ENCODE data around the gene PTPRS.

DNA sequence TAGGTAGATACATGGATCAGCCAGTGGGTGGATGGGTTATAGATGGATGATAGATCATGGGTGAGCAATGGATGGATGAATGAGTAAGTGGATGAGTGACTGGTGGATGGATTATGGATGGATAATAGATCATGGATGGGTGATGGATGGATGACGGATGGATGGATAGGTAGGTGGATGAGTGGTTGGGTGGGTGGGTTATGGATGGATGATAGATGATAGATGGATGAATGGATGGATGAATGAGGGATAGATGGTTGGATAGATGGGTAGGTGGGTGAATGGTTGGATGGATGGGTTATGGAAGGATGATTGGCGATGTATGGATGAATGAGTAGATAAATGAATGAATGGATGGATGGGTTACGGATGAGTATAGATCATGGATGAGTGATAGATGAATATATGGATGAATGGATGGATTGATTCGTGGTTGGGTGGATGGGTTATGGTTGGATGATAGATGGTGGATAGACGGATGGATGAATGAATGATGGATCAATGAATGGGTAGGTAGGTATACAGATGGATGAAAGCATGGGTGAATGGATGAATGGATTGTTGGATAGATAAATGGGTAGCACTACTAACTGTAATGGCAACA lies 27.0 kb upstream of the PTPRS start:
- TF ChIP-seq, protein P1, sequence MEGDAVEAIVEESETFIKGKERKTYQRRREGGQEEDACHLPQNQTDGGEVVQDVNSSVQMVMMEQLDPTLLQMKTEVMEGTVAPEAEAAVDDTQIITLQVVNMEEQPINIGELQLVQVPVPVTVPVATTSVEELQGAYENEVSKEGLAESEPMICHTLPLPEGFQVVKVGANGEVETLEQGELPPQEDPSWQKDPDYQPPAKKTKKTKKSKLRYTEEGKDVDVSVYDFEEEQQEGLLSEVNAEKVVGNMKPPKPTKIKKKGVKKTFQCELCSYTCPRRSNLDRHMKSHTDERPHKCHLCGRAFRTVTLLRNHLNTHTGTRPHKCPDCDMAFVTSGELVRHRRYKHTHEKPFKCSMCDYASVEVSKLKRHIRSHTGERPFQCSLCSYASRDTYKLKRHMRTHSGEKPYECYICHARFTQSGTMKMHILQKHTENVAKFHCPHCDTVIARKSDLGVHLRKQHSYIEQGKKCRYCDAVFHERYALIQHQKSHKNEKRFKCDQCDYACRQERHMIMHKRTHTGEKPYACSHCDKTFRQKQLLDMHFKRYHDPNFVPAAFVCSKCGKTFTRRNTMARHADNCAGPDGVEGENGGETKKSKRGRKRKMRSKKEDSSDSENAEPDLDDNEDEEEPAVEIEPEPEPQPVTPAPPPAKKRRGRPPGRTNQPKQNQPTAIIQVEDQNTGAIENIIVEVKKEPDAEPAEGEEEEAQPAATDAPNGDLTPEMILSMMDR (optimal IDR thresholded peaks at IDR 0.05 in 1 of 3, IDR thresholded peaks at IDR 0.05 in 1 of 3, conservative IDR thresholded peaks at IDR 0.05 in 1 of 3; ENCODE audit: extremely low read depth in 1 of 3, insufficient read depth in 2 of 3, low read length in 3 of 3): no peak
- no peak for TF ChIP-seq EZH2 (IDR thresholded peaks at IDR 0.05; ENCODE audit: low read length)

Measured in keratinocyte (primary cell).